Measurements from ENCODE around the gene TANGO6. TPM values are rescaled to one million over a fixed set of nuclear protein-coding genes. Genes with fewer than 3 reads are reported as not detected.

The TANGO6 gene
- total and polyA plus RNA-seq, 10 of the 15 experiments (the other 5 are each of a cell fraction or from before 2014, with no cell fraction given) = 1.1 to 20.6 (median 11.0) TPM

DNA sequence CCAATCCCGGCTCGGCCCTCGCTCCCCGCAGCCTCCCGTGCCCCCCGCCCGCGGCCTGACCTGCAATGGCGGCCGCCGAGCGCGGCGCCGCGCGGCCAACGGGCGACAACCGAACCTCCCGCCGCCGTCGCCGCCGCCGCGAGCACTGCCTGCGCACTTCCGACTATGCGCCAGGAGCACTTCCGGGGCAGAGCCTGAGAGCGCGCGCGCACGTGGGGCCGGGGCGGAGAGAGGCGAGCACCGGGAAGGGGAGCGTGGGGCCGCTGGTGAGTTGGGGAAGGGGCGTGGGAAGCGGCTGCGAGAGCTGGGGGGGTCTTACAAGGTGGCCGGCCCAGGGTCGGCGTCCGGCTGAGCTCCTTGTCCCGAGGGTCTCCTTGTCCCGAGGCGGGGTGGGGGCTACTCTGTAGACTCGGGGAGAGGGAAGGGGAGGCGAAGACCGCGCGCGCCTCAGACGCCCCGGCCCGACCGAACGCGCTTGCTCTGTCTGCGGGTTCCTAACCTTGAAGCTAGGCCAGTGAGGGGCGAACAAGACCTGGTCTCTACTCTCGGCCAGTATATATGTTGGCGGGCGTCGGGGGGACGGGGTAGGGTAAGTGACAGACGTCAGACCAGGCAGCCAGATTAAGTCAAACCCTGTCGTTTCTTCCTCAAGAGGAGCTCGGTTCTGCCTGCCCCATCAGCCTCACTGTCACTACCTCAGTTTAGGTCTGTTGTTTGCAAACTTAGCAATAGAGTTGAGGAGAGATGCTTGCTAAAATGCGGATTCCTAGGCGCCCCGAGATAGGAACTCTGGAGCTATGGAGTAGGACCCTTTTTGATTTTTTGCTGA, 289.3 kb downstream of the TANGO6 start, which contains the start of the genes CHTF8 and UTP4 (continued):
- TF ChIP-seq NR2F1 (conservative IDR thresholded peaks at IDR 0.05) = peak; percentile 63
- TF ChIP-seq ZNF274 (IDR thresholded peaks at IDR 0.05; ENCODE audit: insufficient read depth, insufficient read length) = no peak
- TF ChIP-seq, protein P1, sequence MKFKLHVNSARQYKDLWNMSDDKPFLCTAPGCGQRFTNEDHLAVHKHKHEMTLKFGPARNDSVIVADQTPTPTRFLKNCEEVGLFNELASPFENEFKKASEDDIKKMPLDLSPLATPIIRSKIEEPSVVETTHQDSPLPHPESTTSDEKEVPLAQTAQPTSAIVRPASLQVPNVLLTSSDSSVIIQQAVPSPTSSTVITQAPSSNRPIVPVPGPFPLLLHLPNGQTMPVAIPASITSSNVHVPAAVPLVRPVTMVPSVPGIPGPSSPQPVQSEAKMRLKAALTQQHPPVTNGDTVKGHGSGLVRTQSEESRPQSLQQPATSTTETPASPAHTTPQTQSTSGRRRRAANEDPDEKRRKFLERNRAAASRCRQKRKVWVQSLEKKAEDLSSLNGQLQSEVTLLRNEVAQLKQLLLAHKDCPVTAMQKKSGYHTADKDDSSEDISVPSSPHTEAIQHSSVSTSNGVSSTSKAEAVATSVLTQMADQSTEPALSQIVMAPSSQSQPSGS (IDR thresholded peaks at IDR 0.05; ENCODE audit: low read length) = no peak
- TF ChIP-seq YBX1 (IDR thresholded peaks at IDR 0.05) = no peak
- TF ChIP-seq, protein P2, sequence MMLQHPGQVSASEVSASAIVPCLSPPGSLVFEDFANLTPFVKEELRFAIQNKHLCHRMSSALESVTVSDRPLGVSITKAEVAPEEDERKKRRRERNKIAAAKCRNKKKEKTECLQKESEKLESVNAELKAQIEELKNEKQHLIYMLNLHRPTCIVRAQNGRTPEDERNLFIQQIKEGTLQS (IDR thresholded peaks at IDR 0.05; ENCODE audit: borderline replicate concordance, extremely low read depth, low read depth, low read length) = no peak
- TF ChIP-seq ZNF217 (IDR thresholded peaks at IDR 0.05) = no peak
- TF ChIP-seq PAX5 (IDR thresholded peaks at IDR 0.05; ENCODE audit: borderline replicate concordance, low read depth, low read length) = no peak
- peak; percentile 96 for TF ChIP-seq MAX (IDR thresholded peaks at IDR 0.05; ENCODE audit: low read depth, low read length)
- peak; percentile 41; the same call in 1 of the 2 replicates for TF ChIP-seq CHD2 (IDR thresholded peaks at IDR 0.05; ENCODE audit: borderline replicate concordance, low read depth, low read length)
- TF ChIP-seq, protein P3, sequence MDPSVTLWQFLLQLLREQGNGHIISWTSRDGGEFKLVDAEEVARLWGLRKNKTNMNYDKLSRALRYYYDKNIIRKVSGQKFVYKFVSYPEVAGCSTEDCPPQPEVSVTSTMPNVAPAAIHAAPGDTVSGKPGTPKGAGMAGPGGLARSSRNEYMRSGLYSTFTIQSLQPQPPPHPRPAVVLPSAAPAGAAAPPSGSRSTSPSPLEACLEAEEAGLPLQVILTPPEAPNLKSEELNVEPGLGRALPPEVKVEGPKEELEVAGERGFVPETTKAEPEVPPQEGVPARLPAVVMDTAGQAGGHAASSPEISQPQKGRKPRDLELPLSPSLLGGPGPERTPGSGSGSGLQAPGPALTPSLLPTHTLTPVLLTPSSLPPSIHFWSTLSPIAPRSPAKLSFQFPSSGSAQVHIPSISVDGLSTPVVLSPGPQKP (IDR thresholded peaks at IDR 0.05; ENCODE audit: low read depth, low read length) = no peak
- TF ChIP-seq E2F4 (IDR thresholded peaks at IDR 0.05; ENCODE audit: low read depth, low read length) = no peak
- TF ChIP-seq MTA3 (IDR thresholded peaks at IDR 0.05; ENCODE audit: borderline replicate concordance, low read length) = no peak
